GM12878 (cell line): ENCODE data around the gene NT5DC4. TPM values are rescaled to one million over a fixed set of nuclear protein-coding genes. Genes with fewer than 3 reads are reported as not detected.

Experiments
- ATAC-seq: fragments of 200-7000 bp; cut with Tn5 transposase; 3 replicates; pipeline ENCODE4 v1.9.1; 2020; ENCODE audit warnings: mild to moderate bottlenecking, moderate library complexity
- BruUV-seq: library from RNA; stranded (reverse); fragments of 400-500 nt; replicated peaks from 2 replicates; lab custom pipeline; 2021; lab: Mats Ljungman, UMichigan
- CTCF ChIA-PET: fragments of 300-600 bp; sonication (Branson Sonifier 250); formaldehyde crosslinking; extraction: SDS; loops from one replicate; lab custom pipeline; 2021; ENCODE audit warnings: inconsistent platforms; lab: Yijun Ruan, JAX
- POLR2A ChIA-PET: fragments of 350-600 bp; formaldehyde crosslinking; extraction: SDS; loops from one replicate; lab custom pipeline; 2021; ENCODE audit warnings: inconsistent platforms; lab: Charles Lee
- RAD21 ChIA-PET: fragments of 300-600 bp; sonication (Branson Sonifier 250); formaldehyde crosslinking; loops from one replicate; lab custom pipeline; 2023; ENCODE audit warnings: antibody characterized with exemption; ENCODE audit not compliant: unreplicated experiment; lab: Charles Lee
- SMC1A ChIA-PET: fragments of 300-600 bp; sonication (Branson Sonifier 250); formaldehyde crosslinking; loops from one replicate; lab custom pipeline; 2023; ENCODE audit not compliant: unreplicated experiment, uncharacterized antibody; lab: Charles Lee
- DNase-seq: peaks from one replicate; pipeline ENCODE4 v3.0.0-alpha.2; 2011; ENCODE audit warnings: low read depth, low spot score
- FAIRE-seq: peaks from 3 replicates; lab custom pipeline; 2011; peaks lifted over from hg19 to GRCh38; lab: Jason Lieb, UNC
- H2AFZ ChIP-seq: 2 replicates; pipeline ENCODE4 v1.6.0; 2011; ENCODE audit warnings: low read depth, low read length, control low read depth; ENCODE audit not compliant: control insufficient read depth
- H3K27ac ChIP-seq: 2 replicates; pipeline ENCODE4 v1.5.1; 2011; ENCODE audit warnings: control low read depth; ENCODE audit not compliant: control insufficient read depth, insufficient read depth
- H3K27me3 ChIP-seq, 2 experiments: replicated peaks in 1 of 2; 2 replicates each; pipeline versions ENCODE4 v1.6.0 to v1.6.1; 2011; ENCODE audit warnings: low read length in 1 of 2; ENCODE audit not compliant: control insufficient read depth in 2 of 2, insufficient read depth in 2 of 2
- H3K36me3 ChIP-seq, 2 experiments: 2 replicates each; pipeline ENCODE4 v1.5.1; 2011; ENCODE audit warnings: low read length in 1 of 2; ENCODE audit not compliant: control insufficient read depth in 2 of 2, insufficient read depth in 2 of 2
- H3K4me1 ChIP-seq: 2 replicates; pipeline ENCODE4 v1.6.1; 2011; ENCODE audit warnings: mild to moderate bottlenecking, low read length, moderate library complexity, mixed read lengths; ENCODE audit not compliant: control insufficient read depth, insufficient read depth
- H3K4me2 ChIP-seq: 2 replicates; pipeline ENCODE4 v1.6.0; 2011; ENCODE audit warnings: control low read depth; ENCODE audit not compliant: control insufficient read depth, insufficient read depth
- H3K4me3 ChIP-seq: fragments of 200-600 bp; sonication (generic); 2 replicates; pipeline ENCODE4 v1.5.1; 2016
- H3K79me2 ChIP-seq: 2 replicates; pipeline ENCODE4 v1.6.0; 2011; ENCODE audit warnings: low read length; ENCODE audit not compliant: control insufficient read depth, insufficient read depth
- H3K9ac ChIP-seq: 2 replicates; pipeline ENCODE4 v1.8.0; 2011; ENCODE audit warnings: low read length, control low read depth, mixed read lengths; ENCODE audit not compliant: control insufficient read depth, insufficient read depth
- H3K9me3 ChIP-seq: replicated peaks from 3 replicates; pipeline ENCODE4 v1.5.1; 2011; ENCODE audit warnings: mild to moderate bottlenecking, low read length; ENCODE audit not compliant: control insufficient read depth, insufficient read depth
- H4K20me1 ChIP-seq: 2 replicates; pipeline ENCODE4 v1.6.0; 2011; ENCODE audit not compliant: control insufficient read depth, insufficient read depth
- ATF3 ChIP-seq: IDR thresholded peaks from 2 replicates; pipeline ENCODE4 v1.6.1; 2011; ENCODE audit warnings: low read depth, mild to moderate bottlenecking, low read length, moderate library complexity, borderline replicate concordance; ENCODE audit errors: extremely low read depth
- EED ChIP-seq: sonication (generic); IDR thresholded peaks from 2 replicates; pipeline ENCODE4 v1.6.1; 2016; ENCODE audit warnings: antibody characterized with exemption, low read depth
- EP300 ChIP-seq, 2 experiments: fragments of 150-350 bp in 1 of 2; IDR thresholded peaks; 2 replicates each; pipeline ENCODE4 v1.6.1; 2011 to 2012; ENCODE audit warnings: low read depth in 2 of 2, low read length in 2 of 2, borderline replicate concordance in 1 of 2, improper control_type of control experiment in 1 of 2, inconsistent platforms in 1 of 2; ENCODE audit not compliant: control insufficient read depth in 1 of 2
- GABPA ChIP-seq: IDR thresholded peaks from 2 replicates; pipeline ENCODE4 v1.6.1; 2014; ENCODE audit warnings: antibody characterized with exemption, low read depth, mild to moderate bottlenecking, inconsistent platforms
- GATAD2B ChIP-seq: fragments of 450-650 bp; conservative IDR thresholded peaks from 2 replicates; pipeline ENCODE4 v1.6.1; 2017; ENCODE audit warnings: low read depth, mild to moderate bottlenecking, moderate library complexity
- KAT2A ChIP-seq: conservative IDR thresholded peaks from 2 replicates; pipeline ENCODE4 v1.6.1; 2011; ENCODE audit warnings: low read depth, low read length; ENCODE audit not compliant: control insufficient read depth
- KLF5 ChIP-seq: fragments of 450-650 bp; IDR thresholded peaks from 2 replicates; pipeline ENCODE4 v1.6.1; 2014; ENCODE audit warnings: mild to moderate bottlenecking; ENCODE audit not compliant: partially characterized antibody
- MTA3 ChIP-seq: IDR thresholded peaks from 2 replicates; pipeline ENCODE4 v1.6.1; 2012; ENCODE audit warnings: low read length, inconsistent platforms, borderline replicate concordance
- NFYB ChIP-seq: IDR thresholded peaks from 2 replicates; pipeline ENCODE4 v1.6.1; 2011; ENCODE audit warnings: low read depth, mild to moderate bottlenecking, low read length, improper control_type of control experiment, moderate library complexity; ENCODE audit not compliant: insufficient read depth
- POLR2A ChIP-seq: IDR thresholded peaks from 2 replicates; pipeline ENCODE4 v1.6.1; 2011; ENCODE audit warnings: low read depth, mild to moderate bottlenecking, low read length
- RBBP5 ChIP-seq: fragments of 200-600 bp; sonication (generic); conservative IDR thresholded peaks from 2 replicates; pipeline ENCODE4 v1.6.1; 2016
- SIX5 ChIP-seq: IDR thresholded peaks from 2 replicates; pipeline ENCODE4 v1.6.1; 2011; ENCODE audit warnings: mild to moderate bottlenecking, low read depth, low read length, moderate library complexity; ENCODE audit not compliant: severe bottlenecking
- USF1 ChIP-seq: IDR thresholded peaks from 2 replicates; pipeline ENCODE4 v1.6.1; 2011; ENCODE audit warnings: borderline replicate concordance, low read depth, mild to moderate bottlenecking, moderate library complexity, mixed read lengths, low read length; ENCODE audit not compliant: insufficient read depth; ENCODE audit errors: extremely low read length
- ZBTB33 ChIP-seq: fragments of 450-650 bp; IDR thresholded peaks from 2 replicates; pipeline ENCODE4 v1.6.1; 2017; ENCODE audit warnings: mild to moderate bottlenecking
- ZNF622 ChIP-seq: fragments of 450-650 bp; IDR thresholded peaks from 2 replicates; pipeline ENCODE4 v1.6.1; 2017; ENCODE audit warnings: mild to moderate bottlenecking, inconsistent platforms
- WGBS: methylation state at CpG from one replicate; pipeline ENCODE4 v1.1.6; 2016; ENCODE audit warnings: low lambda C conversion rate; ENCODE audit not compliant: insufficient replicate concordance, insufficient coverage; ENCODE audit errors: missing lambda C conversion rate; 5-methylcytosine and 5-hydroxymethylcytosine counted together
- in situ Hi-C: fragments of 300-500 bp; cut with MboI; formaldehyde crosslinking; loops from 9 replicates; pipeline ENCODE4 v1.14.3; 2018; ENCODE audit warnings: mixed read lengths
- intact Hi-C: fragments of 100-400 bp; cut with micrococcal nuclease; formaldehyde crosslinking; loops from one replicate; pipeline ENCODE4 v1.14.2; 2022; ENCODE audit not compliant: unreplicated experiment
- polyA plus RNA-seq, 11 experiments: library from polyadenylated mRNA; depleted of rRNA in 4 of 11; unstranded in 6 of 11; stranded (reverse) in 5 of 11; fragments of >200 nt; fragmentation: Nextera tagmentation in 4 of 11; fragmentation: Illumina TruSeq in 1 of 11; extraction: Ambion mirVana in 4 of 11; extraction: Trizol in 1 of 11; gene quantifications; 1 replicate in 1 of 11; 2 replicates in 10 of 11; pipeline versions ENCODE4 v1.2.1 to v1.2.3, GENCODE V29; 2011 to 2016; ENCODE audit warnings: inconsistent platforms in 2 of 11, missing spikeins in 2 of 11, low read depth in 1 of 11
- total RNA-seq, 4 experiments: library from RNA; depleted of rRNA in 3 of 4; stranded (reverse); fragments of >200 nt in 3 of 4; fragmentation: Illumina TruSeq in 1 of 4; extraction: Trizol in 1 of 4; gene quantifications; 2 replicates each; pipeline versions ENCODE4 v1.2.1 to v1.2.3, GENCODE V29; 2013 to 2021
- TF ChIP-seq, protein P1 (sequence below): IDR thresholded peaks from 2 replicates; pipeline ENCODE4 v1.6.1; 2012; ENCODE audit warnings: mild to moderate bottlenecking, low read depth, low read length

The NT5DC4 gene
- total and polyA plus RNA-seq, 10 of the 15 experiments (the other 5 are each of a cell fraction or from before 2014, with no cell fraction given), result 0.04 to 2.6 (median 0.32) TPM; not detected in 2

DNA sequence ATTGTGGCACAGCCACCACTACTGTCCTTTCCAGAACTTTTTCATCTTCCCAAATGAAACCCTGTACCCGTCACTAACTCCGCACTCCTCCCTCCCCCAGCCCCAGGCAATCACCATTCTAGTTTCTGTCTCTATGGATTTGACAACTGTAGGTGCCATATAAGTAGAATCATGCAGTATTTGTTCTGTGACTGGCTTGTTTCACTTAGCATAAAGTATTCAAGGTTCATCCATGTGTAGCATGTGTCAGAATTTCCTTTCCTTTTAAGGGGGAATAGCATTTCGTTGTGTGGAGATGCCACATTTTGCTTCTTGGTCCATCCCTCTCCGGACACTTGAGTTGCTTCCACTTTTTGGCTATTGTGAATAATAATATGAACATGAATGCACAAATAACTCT is 44.4 kb downstream of the NT5DC4 start (continued):
- TF ChIP-seq POLR2A, result no peak
- TF ChIP-seq USF1, result no peak
- no peak for TF ChIP-seq GATAD2B

- no peak for ATAC-seq
- POLR2A ChIA-PET, result no interaction called here
- no peak overlapping the region; the same call in 1 of the 2 replicates for H3K4me3 ChIP-seq
- H3K4me2 ChIP-seq, result peak overlapping the region; percentile 26; the same call in 1 of the 2 replicates
- intact Hi-C loops, result no loop called here
- in situ Hi-C loops, result no loop called here
- DNase-seq, result no peak
- H3K27ac ChIP-seq, result no peak overlapping the region
- RAD21 ChIA-PET, result no interaction called here
- peaks cover 5% of the 10 kb centered on the region; the same call in 1 of the 3 replicates for H3K9me3 ChIP-seq
- SMC1A ChIA-PET, result interaction anchor here (1.2 to 2.0 kb wide), 3 partner anchors 13 to 17 kb away, joined by 3 to 6 read pairs (median 3); partner anchors contain the start of gene IL1A
- no TSS peak for BruUV-seq
- H3K79me2 ChIP-seq, result peaks cover 16% of the 10 kb centered on the region
- H2AFZ ChIP-seq, result peak overlapping the region; percentile 55
- CTCF ChIA-PET, result no interaction called here
- H3K27me3 ChIP-seq, result no peaks in the 10 kb centered on the region
- no peak overlapping the region for H3K9ac ChIP-seq
- peaks cover 3% of the 10 kb centered on the region for H3K4me1 ChIP-seq
- H4K20me1 ChIP-seq, result no peaks in the 10 kb centered on the region
- no peak for FAIRE-seq
- no peaks in the 10 kb centered on the region for H3K36me3 ChIP-seq
- WGBS, result 25% methylated on average over 6 of the region's 6 CpGs
- TF ChIP-seq EP300 (IDR thresholded peaks at IDR 0.05; ENCODE audit: borderline replicate concordance in 1 of 2, control insufficient read depth in 1 of 2, low read depth in 2 of 2, low read length in 2 of 2) (no peak), KAT2A (no peak), SIX5 (no peak), ZBTB33 (no peak), GABPA (no peak), NFYB (no peak), EED (no peak), MTA3 (no peak), ZNF622 (no peak), ATF3 (no peak), KLF5 (no peak), RBBP5 (no peak)
- TF ChIP-seq, protein P1, sequence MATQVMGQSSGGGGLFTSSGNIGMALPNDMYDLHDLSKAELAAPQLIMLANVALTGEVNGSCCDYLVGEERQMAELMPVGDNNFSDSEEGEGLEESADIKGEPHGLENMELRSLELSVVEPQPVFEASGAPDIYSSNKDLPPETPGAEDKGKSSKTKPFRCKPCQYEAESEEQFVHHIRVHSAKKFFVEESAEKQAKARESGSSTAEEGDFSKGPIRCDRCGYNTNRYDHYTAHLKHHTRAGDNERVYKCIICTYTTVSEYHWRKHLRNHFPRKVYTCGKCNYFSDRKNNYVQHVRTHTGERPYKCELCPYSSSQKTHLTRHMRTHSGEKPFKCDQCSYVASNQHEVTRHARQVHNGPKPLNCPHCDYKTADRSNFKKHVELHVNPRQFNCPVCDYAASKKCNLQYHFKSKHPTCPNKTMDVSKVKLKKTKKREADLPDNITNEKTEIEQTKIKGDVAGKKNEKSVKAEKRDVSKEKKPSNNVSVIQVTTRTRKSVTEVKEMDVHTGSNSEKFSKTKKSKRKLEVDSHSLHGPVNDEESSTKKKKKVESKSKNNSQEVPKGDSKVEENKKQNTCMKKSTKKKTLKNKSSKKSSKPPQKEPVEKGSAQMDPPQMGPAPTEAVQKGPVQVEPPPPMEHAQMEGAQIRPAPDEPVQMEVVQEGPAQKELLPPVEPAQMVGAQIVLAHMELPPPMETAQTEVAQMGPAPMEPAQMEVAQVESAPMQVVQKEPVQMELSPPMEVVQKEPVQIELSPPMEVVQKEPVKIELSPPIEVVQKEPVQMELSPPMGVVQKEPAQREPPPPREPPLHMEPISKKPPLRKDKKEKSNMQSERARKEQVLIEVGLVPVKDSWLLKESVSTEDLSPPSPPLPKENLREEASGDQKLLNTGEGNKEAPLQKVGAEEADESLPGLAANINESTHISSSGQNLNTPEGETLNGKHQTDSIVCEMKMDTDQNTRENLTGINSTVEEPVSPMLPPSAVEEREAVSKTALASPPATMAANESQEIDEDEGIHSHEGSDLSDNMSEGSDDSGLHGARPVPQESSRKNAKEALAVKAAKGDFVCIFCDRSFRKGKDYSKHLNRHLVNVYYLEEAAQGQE, result no peak
Measured at GRCh38 chr2:112767693-112768330, 47.0 kb downstream of the NT5DC4 start.
